Fibroblast of skin of left biceps (primary cell): ENCODE results near the gene ABCD2.
"Not testable (repeated sequence)": the region's sequence is repeated elsewhere in the genome, so short reads cannot be mapped to it uniquely, and the experiment has no call there.

Experiments
- DNase-seq, 2 experiments: peaks; one replicate each; pipeline ENCODE4 v3.0.0-alpha.2; 2013; ENCODE audit warnings: low read depth in 2 of 2

The ABCD2 gene

DNA sequence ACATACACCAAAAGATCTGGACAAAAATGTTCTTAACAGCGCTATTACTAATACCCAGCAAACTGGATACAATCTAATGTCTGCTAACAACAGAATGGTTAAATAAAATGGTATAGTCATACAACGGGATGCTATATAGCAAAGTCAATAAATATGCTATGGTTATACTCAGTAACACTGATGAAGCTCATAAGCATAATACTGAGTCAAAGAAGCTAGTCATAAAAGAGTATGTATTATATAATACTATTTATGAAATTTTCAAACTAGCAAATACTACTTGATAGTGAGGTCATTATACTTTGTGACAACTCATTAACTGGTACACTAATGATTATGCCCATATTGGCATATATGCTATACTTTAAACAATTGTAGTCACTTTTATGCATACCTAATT lies 7.4 kb downstream of the ABCD2 start:
- no peak for DNase-seq

GRCh38 chr12:39611818-39612217 lies 7.8 kb downstream of the ABCD2 start:
- no peak for DNase-seq

GRCh38 chr12:39610436-39611025 lies 9.1 kb downstream of the ABCD2 start:
- no peak for DNase-seq

DNA sequence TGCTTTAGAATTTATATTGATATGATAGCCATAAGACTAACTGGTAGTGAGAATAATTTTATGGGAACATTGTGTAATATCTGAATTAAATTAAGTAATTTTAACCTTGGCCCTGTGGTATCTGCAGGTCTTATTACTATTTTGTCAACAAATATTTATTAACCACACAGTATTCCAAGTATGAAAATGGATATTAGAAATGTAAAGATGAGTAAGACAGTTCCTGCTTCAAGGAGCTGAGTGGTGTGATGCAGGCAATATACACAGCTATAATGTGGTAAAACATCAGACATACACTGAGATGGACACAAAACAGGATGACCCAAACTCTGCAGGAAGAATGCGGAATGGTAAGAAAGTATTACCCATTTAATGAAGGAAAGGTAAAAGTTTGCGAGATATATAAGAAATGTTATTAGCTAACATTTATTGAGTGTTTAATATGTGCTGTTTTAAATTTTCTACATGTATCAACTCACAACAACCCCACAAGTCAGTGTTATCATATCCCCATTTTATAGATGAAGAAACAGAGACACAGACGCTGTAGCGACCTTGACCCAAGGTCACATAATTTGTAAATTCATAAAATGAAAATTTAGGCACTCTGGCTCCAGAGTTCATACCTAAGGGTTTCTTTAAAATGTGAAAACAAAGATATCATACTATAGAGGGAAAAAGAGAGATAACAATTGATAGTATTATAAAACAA lies 12.7 kb downstream of the ABCD2 start:
- no peak for DNase-seq

- peak in 1 of 2 experiments; percentile 10 for DNase-seq
Observed at GRCh38 chr12:39605996-39606395, 13.6 kb downstream of the ABCD2 start.

DNA sequence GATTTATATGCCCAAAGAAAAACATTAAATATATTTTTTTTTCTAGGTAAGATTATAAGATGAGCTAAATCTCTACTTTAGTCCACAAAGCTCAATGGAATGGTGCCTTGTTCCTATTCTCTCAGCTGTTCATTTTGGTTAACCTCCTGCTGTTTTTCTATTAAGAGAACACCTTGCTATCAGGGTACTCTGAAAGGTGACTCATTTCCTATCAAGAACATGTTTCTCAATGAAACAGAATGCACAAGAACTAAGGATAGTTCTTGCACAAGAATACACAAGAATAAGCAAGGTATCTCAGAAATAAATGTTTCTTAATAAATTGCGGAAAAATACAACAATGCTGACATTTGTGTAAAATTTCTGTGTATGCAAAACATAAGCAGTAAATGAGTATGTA lies 14.1 kb downstream of the ABCD2 start:
- DNase-seq, result no peak

GRCh38 chr12:39603065-39603464 lies 16.5 kb downstream of the ABCD2 start:
- DNase-seq, result no peak

DNA sequence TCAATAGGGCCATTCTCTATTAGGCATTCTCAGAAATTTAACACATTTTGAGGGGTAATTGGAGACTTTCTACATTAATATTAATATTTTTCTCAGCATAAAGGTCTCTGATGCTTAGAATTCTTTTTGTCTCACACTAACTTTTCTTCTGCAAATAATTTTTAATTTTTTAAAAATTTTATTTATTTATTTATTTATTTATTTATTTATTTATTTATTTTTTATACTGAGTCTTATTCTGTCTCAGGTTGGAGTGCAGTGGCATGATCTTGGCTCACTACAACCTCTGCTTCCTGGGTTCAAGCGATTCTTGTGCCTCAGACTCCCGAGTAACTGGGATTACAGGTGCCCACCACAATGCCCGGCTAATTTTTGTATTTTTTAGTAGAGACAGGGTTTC lies 17.7 kb downstream of the ABCD2 start:
- not testable (repeated sequence) for DNase-seq

- no peak for DNase-seq
Observed at GRCh38 chr12:39595928-39596327, 23.7 kb downstream of the ABCD2 start.

GRCh38 chr12:39592295-39592694 lies 27.3 kb downstream of the ABCD2 start:
- DNase-seq, result no peak

- DNase-seq, result no peak
Observed at GRCh38 chr12:39588348-39588747, 31.3 kb downstream of the ABCD2 start.

- DNase-seq, result no peak
Observed at GRCh38 chr12:39587225-39587624, 32.4 kb downstream of the ABCD2 start.

- no peak for DNase-seq
Observed at GRCh38 chr12:39586816-39587215, 32.8 kb downstream of the ABCD2 start.

- no peak for DNase-seq
Observed at GRCh38 chr12:39581592-39581991, 38.0 kb downstream of the ABCD2 start.

DNA sequence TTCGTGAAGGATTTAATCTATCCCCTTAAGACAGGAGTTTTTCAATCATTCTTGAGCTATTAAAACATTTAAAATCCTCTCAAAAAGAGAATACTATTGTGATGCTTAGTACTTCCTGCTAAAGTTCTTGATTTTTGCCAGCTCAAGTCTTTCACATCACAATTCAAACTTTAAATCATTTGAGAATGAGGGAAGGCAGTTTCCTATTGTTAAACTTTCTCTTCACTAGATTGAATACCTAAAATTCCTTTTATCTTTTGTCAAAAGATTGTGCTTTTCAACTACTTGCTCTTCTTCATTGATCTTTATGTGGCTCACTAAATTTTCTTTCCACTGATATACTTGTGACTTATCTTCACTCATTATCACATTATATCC lies 44.1 kb downstream of the ABCD2 start:
- DNase-seq, result no peak

DNA sequence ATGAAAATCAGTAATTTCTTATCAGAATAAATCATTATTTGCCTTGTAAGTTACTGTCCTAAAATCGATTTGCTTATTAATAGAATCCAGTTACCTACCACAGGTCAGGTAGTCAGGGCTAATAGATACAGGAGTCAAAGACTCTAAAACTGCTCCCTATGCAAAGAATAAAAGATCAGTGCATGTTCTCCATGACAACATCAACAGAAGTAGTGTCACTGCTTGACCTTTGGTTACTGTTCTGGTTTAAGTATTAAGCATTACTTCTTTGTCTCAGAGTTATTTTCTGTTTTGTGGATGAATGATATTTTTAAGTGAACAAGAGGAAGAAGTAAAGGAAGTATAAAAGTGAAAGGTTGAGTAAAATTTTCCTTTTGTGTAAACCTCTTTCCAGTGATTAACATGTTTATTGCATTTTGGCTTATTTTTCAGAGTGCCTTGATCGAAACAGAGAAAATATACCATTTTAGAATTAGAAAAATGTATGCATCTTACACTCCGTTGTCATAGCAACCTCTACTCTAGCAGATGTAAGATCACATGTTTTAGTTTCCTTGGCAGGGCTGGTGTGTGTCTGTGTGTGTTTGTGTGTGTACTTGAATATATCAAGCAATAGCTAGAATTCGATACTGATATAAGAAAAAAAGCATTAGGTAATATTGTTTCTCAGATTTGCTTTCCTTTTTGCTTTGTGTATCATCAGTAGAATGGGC lies 44.7 kb downstream of the ABCD2 start:
- DNase-seq, result no peak

DNA sequence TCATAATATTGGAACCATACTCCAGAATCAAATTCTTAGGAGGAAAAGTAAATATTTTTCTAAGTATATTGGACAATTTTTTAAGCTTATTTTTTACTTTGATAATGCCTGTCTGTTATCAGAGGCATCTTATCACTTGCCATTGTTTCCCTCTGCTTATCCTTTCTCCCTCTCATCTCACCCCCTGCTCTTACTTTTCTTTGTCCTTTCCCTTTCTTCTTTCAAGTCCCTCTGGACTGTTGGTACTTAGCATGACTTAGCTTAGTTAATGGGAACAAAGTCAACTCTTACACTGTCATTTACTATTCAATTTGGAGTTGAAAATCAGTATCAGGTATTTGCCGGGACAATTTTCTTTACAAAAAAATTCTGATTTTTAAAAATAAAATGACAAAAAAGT lies 45.2 kb downstream of the ABCD2 start:
- no peak for DNase-seq

- no peak for DNase-seq
Observed at GRCh38 chr12:39573971-39574370, 45.6 kb downstream of the ABCD2 start.

DNA sequence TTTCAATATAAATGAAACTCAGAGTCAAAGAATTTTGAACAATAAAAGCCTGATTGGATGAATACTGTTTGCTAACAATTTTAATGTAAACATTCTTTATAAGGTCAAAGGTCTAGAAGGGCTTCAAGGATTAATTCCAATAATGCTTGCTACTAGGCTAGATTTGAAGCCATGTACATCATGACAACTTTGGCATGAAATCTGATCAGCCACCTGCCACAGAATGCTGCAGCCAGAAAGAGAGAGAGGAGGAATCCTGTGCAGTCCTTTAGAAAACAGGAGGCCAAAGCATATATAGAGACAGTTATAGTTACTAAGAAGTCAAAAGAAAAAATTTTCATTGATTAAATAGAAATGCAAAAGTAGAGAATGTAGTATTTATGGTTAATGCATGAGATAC lies 47.1 kb downstream of the ABCD2 start:
- DNase-seq, result no peak

DNA sequence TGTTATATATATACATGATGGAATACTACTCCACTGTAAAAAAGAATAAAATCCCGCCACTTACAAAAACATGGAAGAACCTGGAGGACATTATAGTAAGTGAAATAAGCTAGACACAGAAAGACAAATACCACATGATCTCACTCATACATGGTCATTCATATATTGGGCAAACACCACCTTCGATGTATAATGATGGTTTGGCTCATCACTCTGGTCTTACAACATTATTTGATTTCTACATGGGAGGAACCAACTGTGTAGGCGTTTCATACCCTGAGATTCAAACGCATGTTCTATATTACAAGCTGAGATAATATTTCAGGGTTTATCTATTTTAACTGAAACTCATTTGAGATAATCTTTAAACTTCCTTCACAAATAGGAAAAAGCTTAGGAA lies 48.3 kb downstream of the ABCD2 start:
- DNase-seq, result no peak

DNA sequence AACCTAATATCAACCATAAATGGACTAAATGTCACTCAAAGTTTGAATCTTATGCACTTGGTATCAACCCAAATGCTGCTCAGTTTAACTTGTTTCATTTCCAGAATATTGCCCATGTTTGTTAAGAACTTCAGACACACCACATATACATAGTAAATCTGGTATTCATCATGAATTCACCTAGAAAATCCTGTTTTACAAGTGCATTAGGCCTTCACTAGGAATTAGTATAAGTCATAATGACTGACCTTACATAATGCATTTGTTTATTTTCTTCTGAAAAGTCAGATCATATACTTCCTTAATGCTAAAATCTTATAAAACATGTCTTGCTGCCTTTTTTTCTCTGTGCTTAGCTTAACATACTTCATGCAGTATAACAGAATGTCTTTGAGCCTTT lies 66.1 kb downstream of the ABCD2 start:
- DNase-seq, result no peak

DNA sequence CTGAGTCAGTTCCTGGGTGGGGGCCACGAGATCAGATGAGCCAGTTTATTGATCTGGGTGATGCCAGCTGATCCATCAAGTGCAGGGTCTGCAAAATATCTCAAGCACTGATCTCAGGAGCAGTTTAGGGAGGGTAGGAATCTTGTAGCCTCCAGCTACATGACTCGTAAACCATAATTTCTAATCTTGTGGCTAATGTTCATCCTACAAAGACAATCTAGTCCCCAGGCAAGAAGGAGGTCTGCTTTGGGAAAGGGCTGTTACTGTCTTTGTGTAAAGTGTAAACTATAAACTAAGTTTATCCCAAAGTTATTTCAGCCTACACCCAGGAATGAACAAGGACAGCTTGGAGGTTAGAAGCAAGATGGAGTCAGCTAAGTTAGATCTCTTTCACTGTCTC lies 75.4 kb downstream of the ABCD2 start:
- DNase-seq, result not testable (repeated sequence)

GRCh38 chr12:39541471-39541870 lies 78.1 kb downstream of the ABCD2 start:
- no peak for DNase-seq
